ENCODE data around the gene PDE8A. TPM values are rescaled to one million over a fixed set of nuclear protein-coding genes. Genes with fewer than 3 reads are reported as not detected.

PDE8A gene
- total RNA-seq, 1 experiment from 2014 or later: 40.0 TPM

- in situ Hi-C loops (cut with HindIII; ENCODE audit: low pct_unique_long_range_greater_than_20kb, low sequenced_read_pairs) (no loop called here), intact Hi-C loops (cut with micrococcal nuclease; ENCODE audit: unreplicated experiment) (no loop called here)
- H3K4me3 ChIP-seq (ENCODE audit: low read depth in 2 of 2, low read length in 2 of 2): no peak overlapping the region
- ATAC-seq (no peak), DNase-seq (ENCODE audit: low read depth, low spot score) (no peak)
- H3K4me1 ChIP-seq (ENCODE audit: control insufficient read depth, insufficient read depth, low read length): peaks cover 22% of the 10 kb centered on the region
- BruUV-seq (replicated peaks): no TSS peak
- CTCF ChIA-PET: no interaction called here
- no peaks in the 10 kb centered on the region for H3K27me3 ChIP-seq (ENCODE audit: control insufficient read depth, insufficient read depth, low read length)
- POLR2A ChIA-PET: no interaction called here
- H3K36me3 ChIP-seq (ENCODE audit: control insufficient read depth, insufficient read depth, low read length): no peaks in the 10 kb centered on the region
- no peaks in the 10 kb centered on the region for H3K9me3 ChIP-seq (ENCODE audit: control insufficient read depth, insufficient read depth, low read depth, low read length)
- TF ChIP-seq REST (IDR thresholded peaks at IDR 0.05; ENCODE audit: insufficient read depth in 1 of 2, low read depth in 2 of 2, low read length in 1 of 2): no peak
- no peak for TF ChIP-seq CTCF (IDR thresholded peaks at IDR 0.05)
- TF ChIP-seq POLR2AphosphoS5 (IDR thresholded peaks at IDR 0.05; ENCODE audit: low read depth, low read length): no peak
- TF ChIP-seq TCF7L2 (IDR thresholded peaks at IDR 0.05; ENCODE audit: low read depth, low read length): no peak
- TF ChIP-seq SIN3A (IDR thresholded peaks at IDR 0.05; ENCODE audit: borderline replicate concordance, insufficient read depth, low read depth, low read length): no peak
- no peak overlapping the region for H3K27ac ChIP-seq (ENCODE audit: low read length)
Measured at GRCh38 chr15:85026304-85027032, 44.8 kb downstream of the PDE8A start.

- H3K36me3 ChIP-seq (ENCODE audit: control insufficient read depth, insufficient read depth, low read length): no peaks in the 10 kb centered on the region
- DNase-seq (ENCODE audit: low read depth, low spot score): no peak
- H3K27me3 ChIP-seq (ENCODE audit: control insufficient read depth, insufficient read depth, low read length): no peaks in the 10 kb centered on the region
- peaks cover 27% of the 10 kb centered on the region for H3K4me1 ChIP-seq (ENCODE audit: control insufficient read depth, insufficient read depth, low read length)
- in situ Hi-C loops (cut with HindIII; ENCODE audit: low pct_unique_long_range_greater_than_20kb, low sequenced_read_pairs) (no loop called here), intact Hi-C loops (cut with micrococcal nuclease; ENCODE audit: unreplicated experiment) (no loop called here)
- H3K4me3 ChIP-seq (ENCODE audit: low read depth in 2 of 2, low read length in 2 of 2): no peak overlapping the region
- ChIA-PET CTCF (no interaction called here), POLR2A (no interaction called here)
- no peak for ATAC-seq
- H3K9me3 ChIP-seq (ENCODE audit: control insufficient read depth, insufficient read depth, low read depth, low read length): no peaks in the 10 kb centered on the region
- TF ChIP-seq CTCF (IDR thresholded peaks at IDR 0.05) (no peak), REST (IDR thresholded peaks at IDR 0.05; ENCODE audit: insufficient read depth in 1 of 2, low read depth in 2 of 2, low read length in 1 of 2) (no peak), POLR2AphosphoS5 (IDR thresholded peaks at IDR 0.05; ENCODE audit: low read depth, low read length) (no peak), SIN3A (IDR thresholded peaks at IDR 0.05; ENCODE audit: borderline replicate concordance, insufficient read depth, low read depth, low read length) (no peak)
- H3K27ac ChIP-seq (ENCODE audit: low read length): no peak overlapping the region
- no TSS peak for BruUV-seq (replicated peaks)
Measured at GRCh38 chr15:85027033-85027380, 45.4 kb downstream of the PDE8A start.
